GM12878 (cell line): ENCODE data around the gene TRPM3. TPM values are rescaled to one million over a fixed set of nuclear protein-coding genes. Genes with fewer than 3 reads are reported as not detected.

ENCODE experiments used
- ATAC-seq: fragments of 200-7000 bp; cut with Tn5 transposase; 3 replicates; pipeline ENCODE4 v1.9.1; 2020; ENCODE audit warnings: mild to moderate bottlenecking, moderate library complexity
- BruUV-seq: library from RNA; stranded (reverse); fragments of 400-500 nt; replicated peaks from 2 replicates; lab custom pipeline; 2021; lab: Mats Ljungman, UMichigan
- CTCF ChIA-PET: fragments of 300-600 bp; sonication (Branson Sonifier 250); formaldehyde crosslinking; extraction: SDS; loops from one replicate; lab custom pipeline; 2021; ENCODE audit warnings: inconsistent platforms; lab: Yijun Ruan, JAX
- POLR2A ChIA-PET: fragments of 350-600 bp; formaldehyde crosslinking; extraction: SDS; loops from one replicate; lab custom pipeline; 2021; ENCODE audit warnings: inconsistent platforms; lab: Charles Lee
- RAD21 ChIA-PET: fragments of 300-600 bp; sonication (Branson Sonifier 250); formaldehyde crosslinking; loops from one replicate; lab custom pipeline; 2023; ENCODE audit warnings: antibody characterized with exemption; ENCODE audit not compliant: unreplicated experiment; lab: Charles Lee
- SMC1A ChIA-PET: fragments of 300-600 bp; sonication (Branson Sonifier 250); formaldehyde crosslinking; loops from one replicate; lab custom pipeline; 2023; ENCODE audit not compliant: unreplicated experiment, uncharacterized antibody; lab: Charles Lee
- DNase-seq: peaks from one replicate; pipeline ENCODE4 v3.0.0-alpha.2; 2011; ENCODE audit warnings: low read depth, low spot score
- FAIRE-seq: peaks from 3 replicates; lab custom pipeline; 2011; peaks lifted over from hg19 to GRCh38; lab: Jason Lieb, UNC
- H2AFZ ChIP-seq: 2 replicates; pipeline ENCODE4 v1.6.0; 2011; ENCODE audit warnings: low read depth, low read length, control low read depth; ENCODE audit not compliant: control insufficient read depth
- H3K27ac ChIP-seq: 2 replicates; pipeline ENCODE4 v1.5.1; 2011; ENCODE audit warnings: control low read depth; ENCODE audit not compliant: control insufficient read depth, insufficient read depth
- H3K27me3 ChIP-seq, 2 experiments: replicated peaks in 1 of 2; 2 replicates each; pipeline versions ENCODE4 v1.6.0 to v1.6.1; 2011; ENCODE audit warnings: low read length in 1 of 2; ENCODE audit not compliant: control insufficient read depth in 2 of 2, insufficient read depth in 2 of 2
- H3K36me3 ChIP-seq, 2 experiments: 2 replicates each; pipeline ENCODE4 v1.5.1; 2011; ENCODE audit warnings: low read length in 1 of 2; ENCODE audit not compliant: control insufficient read depth in 2 of 2, insufficient read depth in 2 of 2
- H3K4me1 ChIP-seq: 2 replicates; pipeline ENCODE4 v1.6.1; 2011; ENCODE audit warnings: mild to moderate bottlenecking, low read length, moderate library complexity, mixed read lengths; ENCODE audit not compliant: control insufficient read depth, insufficient read depth
- H3K4me2 ChIP-seq: 2 replicates; pipeline ENCODE4 v1.6.0; 2011; ENCODE audit warnings: control low read depth; ENCODE audit not compliant: control insufficient read depth, insufficient read depth
- H3K4me3 ChIP-seq: fragments of 200-600 bp; sonication (generic); 2 replicates; pipeline ENCODE4 v1.5.1; 2016
- H3K79me2 ChIP-seq: 2 replicates; pipeline ENCODE4 v1.6.0; 2011; ENCODE audit warnings: low read length; ENCODE audit not compliant: control insufficient read depth, insufficient read depth
- H3K9ac ChIP-seq: 2 replicates; pipeline ENCODE4 v1.8.0; 2011; ENCODE audit warnings: low read length, control low read depth, mixed read lengths; ENCODE audit not compliant: control insufficient read depth, insufficient read depth
- H3K9me3 ChIP-seq: replicated peaks from 3 replicates; pipeline ENCODE4 v1.5.1; 2011; ENCODE audit warnings: mild to moderate bottlenecking, low read length; ENCODE audit not compliant: control insufficient read depth, insufficient read depth
- H4K20me1 ChIP-seq: 2 replicates; pipeline ENCODE4 v1.6.0; 2011; ENCODE audit not compliant: control insufficient read depth, insufficient read depth
- BRCA1 ChIP-seq: IDR thresholded peaks from 2 replicates; pipeline ENCODE4 v1.6.1; 2011; ENCODE audit warnings: low read depth, low read length, improper control_type of control experiment
- CREB1 ChIP-seq: IDR thresholded peaks from 2 replicates; pipeline ENCODE4 v1.6.1; 2012; ENCODE audit warnings: low read depth, mild to moderate bottlenecking, inconsistent platforms
- EP300 ChIP-seq, 2 experiments: fragments of 150-350 bp in 1 of 2; IDR thresholded peaks; 2 replicates each; pipeline ENCODE4 v1.6.1; 2011 to 2012; ENCODE audit warnings: low read depth in 2 of 2, low read length in 2 of 2, borderline replicate concordance in 1 of 2, improper control_type of control experiment in 1 of 2, inconsistent platforms in 1 of 2; ENCODE audit not compliant: control insufficient read depth in 1 of 2
- NR2C2 ChIP-seq: IDR thresholded peaks from 2 replicates; pipeline ENCODE4 v1.6.1; 2011; ENCODE audit warnings: borderline replicate concordance, low read depth; ENCODE audit not compliant: control insufficient read depth, insufficient read length
- SIX5 ChIP-seq: IDR thresholded peaks from 2 replicates; pipeline ENCODE4 v1.6.1; 2011; ENCODE audit warnings: mild to moderate bottlenecking, low read depth, low read length, moderate library complexity; ENCODE audit not compliant: severe bottlenecking
- SREBF2 ChIP-seq: IDR thresholded peaks from 2 replicates; pipeline ENCODE4 v1.6.1; 2012; ENCODE audit warnings: mild to moderate bottlenecking, low read length
- ZNF274 ChIP-seq: IDR thresholded peaks from one replicate; pipeline ENCODE4 v1.8.0; 2011; ENCODE audit not compliant: insufficient read length, insufficient read depth
- WGBS: methylation state at CpG from one replicate; pipeline ENCODE4 v1.1.6; 2016; ENCODE audit warnings: low lambda C conversion rate; ENCODE audit not compliant: insufficient replicate concordance, insufficient coverage; ENCODE audit errors: missing lambda C conversion rate; 5-methylcytosine and 5-hydroxymethylcytosine counted together
- in situ Hi-C: fragments of 300-500 bp; cut with MboI; formaldehyde crosslinking; loops from 9 replicates; pipeline ENCODE4 v1.14.3; 2018; ENCODE audit warnings: mixed read lengths
- intact Hi-C: fragments of 100-400 bp; cut with micrococcal nuclease; formaldehyde crosslinking; loops from one replicate; pipeline ENCODE4 v1.14.2; 2022; ENCODE audit not compliant: unreplicated experiment
- polyA plus RNA-seq, 11 experiments: library from polyadenylated mRNA; depleted of rRNA in 4 of 11; unstranded in 6 of 11; stranded (reverse) in 5 of 11; fragments of >200 nt; fragmentation: Nextera tagmentation in 4 of 11; fragmentation: Illumina TruSeq in 1 of 11; extraction: Ambion mirVana in 4 of 11; extraction: Trizol in 1 of 11; gene quantifications; 1 replicate in 1 of 11; 2 replicates in 10 of 11; pipeline versions ENCODE4 v1.2.1 to v1.2.3, GENCODE V29; 2011 to 2016; ENCODE audit warnings: inconsistent platforms in 2 of 11, missing spikeins in 2 of 11, low read depth in 1 of 11
- total RNA-seq, 4 experiments: library from RNA; depleted of rRNA in 3 of 4; stranded (reverse); fragments of >200 nt in 3 of 4; fragmentation: Illumina TruSeq in 1 of 4; extraction: Trizol in 1 of 4; gene quantifications; 2 replicates each; pipeline versions ENCODE4 v1.2.1 to v1.2.3, GENCODE V29; 2013 to 2021
- TF ChIP-seq, protein P1 (sequence below): fragments of 450-650 bp; IDR thresholded peaks from 2 replicates; pipeline ENCODE4 v1.6.1; 2017; ENCODE audit warnings: low read depth, mild to moderate bottlenecking, moderate library complexity
- TF ChIP-seq, protein P2 (sequence below): fragments of 450-650 bp; IDR thresholded peaks from 2 replicates; pipeline ENCODE4 v1.6.1; 2016; ENCODE audit warnings: mild to moderate bottlenecking
- TF ChIP-seq, protein P3 (sequence below): fragments of 450-650 bp; IDR thresholded peaks from 2 replicates; pipeline ENCODE4 v1.6.1; 2018; ENCODE audit warnings: borderline replicate concordance, mild to moderate bottlenecking; ENCODE audit not compliant: partially characterized antibody
- TF ChIP-seq, protein P4 (sequence below): fragments of 450-650 bp; IDR thresholded peaks from 2 replicates; pipeline ENCODE4 v1.6.1; 2017; ENCODE audit warnings: mild to moderate bottlenecking, low read depth, inconsistent platforms; ENCODE audit not compliant: poor library complexity, severe bottlenecking
- TF ChIP-seq, protein P5 (sequence below): IDR thresholded peaks from 2 replicates; pipeline ENCODE4 v1.6.1; 2012; ENCODE audit warnings: low read depth, low read length, improper control_type of control experiment
- TF ChIP-seq, protein P6 (sequence below): IDR thresholded peaks from 2 replicates; pipeline ENCODE4 v1.6.1; 2012; ENCODE audit warnings: low read length, inconsistent platforms

TRPM3 gene
- total and polyA plus RNA-seq, 10 of the 15 experiments (the other 5 are each of a cell fraction or from before 2014, with no cell fraction given), result not detected

DNA sequence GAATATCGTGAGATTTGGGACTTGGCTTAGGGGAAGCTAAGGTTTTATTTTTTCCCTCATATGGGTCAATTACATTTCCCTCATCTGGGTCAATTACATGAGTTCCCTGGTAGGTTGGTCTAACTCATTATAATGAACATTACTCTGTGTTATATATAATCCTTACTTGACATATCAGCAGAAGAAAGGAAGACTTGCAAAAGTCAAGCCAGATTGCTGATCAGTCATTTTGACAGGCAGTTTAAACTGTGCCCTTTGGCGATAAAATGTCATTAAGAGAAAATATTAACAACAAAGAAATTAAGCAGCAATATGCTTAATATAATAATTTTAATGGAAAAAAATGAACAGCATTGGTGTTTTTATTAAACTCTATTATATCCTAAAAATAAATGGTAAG, 23.1 kb upstream of the TRPM3 start:
- BruUV-seq, result no TSS peak
- 0% methylated on average over 2 of the region's 2 CpGs for whole genome bisulfite sequencing
- DNase-seq, result no peak

More for the DNA sequence above, 23.1 kb upstream of the TRPM3 start:
- ChIA-PET POLR2A (no interaction called here), SMC1A (no interaction called here), CTCF (interaction anchor here (1.1 kb wide), 1 partner anchor 461 kb away, joined by 3 read pairs; no protein-coding TSS in a partner anchor), RAD21 (no interaction called here)
- Histone ChIP-seq H3K27me3 (no peaks in the 10 kb centered on the region), H3K79me2 (no peaks in the 10 kb centered on the region), H3K4me1 (no peaks in the 10 kb centered on the region), H3K36me3 (no peaks in the 10 kb centered on the region), H4K20me1 (no peaks in the 10 kb centered on the region), H3K4me3 (no peak overlapping the region), H3K27ac (no peak overlapping the region), H3K9ac (no peak overlapping the region), H3K4me2 (no peak overlapping the region), H2AFZ (no peak overlapping the region), H3K9me3 (no peaks in the 10 kb centered on the region)
- in situ Hi-C loops (no loop called here), intact Hi-C loops (no loop called here)
- FAIRE-seq (no peak), ATAC-seq (no peak)
- TF ChIP-seq, protein P1, sequence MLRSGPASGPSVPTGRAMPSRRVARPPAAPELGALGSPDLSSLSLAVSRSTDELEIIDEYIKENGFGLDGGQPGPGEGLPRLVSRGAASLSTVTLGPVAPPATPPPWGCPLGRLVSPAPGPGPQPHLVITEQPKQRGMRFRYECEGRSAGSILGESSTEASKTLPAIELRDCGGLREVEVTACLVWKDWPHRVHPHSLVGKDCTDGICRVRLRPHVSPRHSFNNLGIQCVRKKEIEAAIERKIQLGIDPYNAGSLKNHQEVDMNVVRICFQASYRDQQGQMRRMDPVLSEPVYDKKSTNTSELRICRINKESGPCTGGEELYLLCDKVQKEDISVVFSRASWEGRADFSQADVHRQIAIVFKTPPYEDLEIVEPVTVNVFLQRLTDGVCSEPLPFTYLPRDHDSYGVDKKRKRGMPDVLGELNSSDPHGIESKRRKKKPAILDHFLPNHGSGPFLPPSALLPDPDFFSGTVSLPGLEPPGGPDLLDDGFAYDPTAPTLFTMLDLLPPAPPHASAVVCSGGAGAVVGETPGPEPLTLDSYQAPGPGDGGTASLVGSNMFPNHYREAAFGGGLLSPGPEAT, result no peak
- TF ChIP-seq SIX5, result no peak
- TF ChIP-seq SREBF2, result no peak
- TF ChIP-seq, protein P2, sequence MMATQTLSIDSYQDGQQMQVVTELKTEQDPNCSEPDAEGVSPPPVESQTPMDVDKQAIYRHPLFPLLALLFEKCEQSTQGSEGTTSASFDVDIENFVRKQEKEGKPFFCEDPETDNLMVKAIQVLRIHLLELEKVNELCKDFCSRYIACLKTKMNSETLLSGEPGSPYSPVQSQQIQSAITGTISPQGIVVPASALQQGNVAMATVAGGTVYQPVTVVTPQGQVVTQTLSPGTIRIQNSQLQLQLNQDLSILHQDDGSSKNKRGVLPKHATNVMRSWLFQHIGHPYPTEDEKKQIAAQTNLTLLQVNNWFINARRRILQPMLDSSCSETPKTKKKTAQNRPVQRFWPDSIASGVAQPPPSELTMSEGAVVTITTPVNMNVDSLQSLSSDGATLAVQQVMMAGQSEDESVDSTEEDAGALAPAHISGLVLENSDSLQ, result no peak
- TF ChIP-seq BRCA1, result no peak
- TF ChIP-seq, protein P3, sequence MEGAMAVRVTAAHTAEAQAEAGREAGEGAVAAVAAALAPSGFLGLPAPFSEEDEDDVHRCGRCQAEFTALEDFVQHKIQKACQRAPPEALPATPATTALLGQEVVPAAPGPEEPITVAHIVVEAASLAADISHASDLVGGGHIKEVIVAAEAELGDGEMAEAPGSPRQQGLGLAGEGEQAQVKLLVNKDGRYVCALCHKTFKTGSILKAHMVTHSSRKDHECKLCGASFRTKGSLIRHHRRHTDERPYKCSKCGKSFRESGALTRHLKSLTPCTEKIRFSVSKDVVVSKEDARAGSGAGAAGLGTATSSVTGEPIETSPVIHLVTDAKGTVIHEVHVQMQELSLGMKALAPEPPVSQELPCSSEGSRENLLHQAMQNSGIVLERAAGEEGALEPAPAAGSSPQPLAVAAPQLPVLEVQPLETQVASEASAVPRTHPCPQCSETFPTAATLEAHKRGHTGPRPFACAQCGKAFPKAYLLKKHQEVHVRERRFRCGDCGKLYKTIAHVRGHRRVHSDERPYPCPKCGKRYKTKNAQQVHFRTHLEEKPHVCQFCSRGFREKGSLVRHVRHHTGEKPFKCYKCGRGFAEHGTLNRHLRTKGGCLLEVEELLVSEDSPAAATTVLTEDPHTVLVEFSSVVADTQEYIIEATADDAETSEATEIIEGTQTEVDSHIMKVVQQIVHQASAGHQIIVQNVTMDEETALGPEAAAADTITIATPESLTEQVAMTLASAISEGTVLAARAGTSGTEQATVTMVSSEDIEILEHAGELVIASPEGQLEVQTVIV, result no peak
- TF ChIP-seq CREB1, result no peak
- TF ChIP-seq, protein P4, sequence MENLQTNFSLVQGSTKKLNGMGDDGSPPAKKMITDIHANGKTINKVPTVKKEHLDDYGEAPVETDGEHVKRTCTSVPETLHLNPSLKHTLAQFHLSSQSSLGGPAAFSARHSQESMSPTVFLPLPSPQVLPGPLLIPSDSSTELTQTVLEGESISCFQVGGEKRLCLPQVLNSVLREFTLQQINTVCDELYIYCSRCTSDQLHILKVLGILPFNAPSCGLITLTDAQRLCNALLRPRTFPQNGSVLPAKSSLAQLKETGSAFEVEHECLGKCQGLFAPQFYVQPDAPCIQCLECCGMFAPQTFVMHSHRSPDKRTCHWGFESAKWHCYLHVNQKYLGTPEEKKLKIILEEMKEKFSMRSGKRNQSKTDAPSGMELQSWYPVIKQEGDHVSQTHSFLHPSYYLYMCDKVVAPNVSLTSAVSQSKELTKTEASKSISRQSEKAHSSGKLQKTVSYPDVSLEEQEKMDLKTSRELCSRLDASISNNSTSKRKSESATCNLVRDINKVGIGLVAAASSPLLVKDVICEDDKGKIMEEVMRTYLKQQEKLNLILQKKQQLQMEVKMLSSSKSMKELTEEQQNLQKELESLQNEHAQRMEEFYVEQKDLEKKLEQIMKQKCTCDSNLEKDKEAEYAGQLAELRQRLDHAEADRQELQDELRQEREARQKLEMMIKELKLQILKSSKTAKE, result no peak
- TF ChIP-seq EP300 (IDR thresholded peaks at IDR 0.05; ENCODE audit: borderline replicate concordance in 1 of 2, control insufficient read depth in 1 of 2, low read depth in 2 of 2, low read length in 2 of 2), result no peak
- TF ChIP-seq, protein P5, sequence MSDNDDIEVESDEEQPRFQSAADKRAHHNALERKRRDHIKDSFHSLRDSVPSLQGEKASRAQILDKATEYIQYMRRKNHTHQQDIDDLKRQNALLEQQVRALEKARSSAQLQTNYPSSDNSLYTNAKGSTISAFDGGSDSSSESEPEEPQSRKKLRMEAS, result no peak
- TF ChIP-seq, protein P6, sequence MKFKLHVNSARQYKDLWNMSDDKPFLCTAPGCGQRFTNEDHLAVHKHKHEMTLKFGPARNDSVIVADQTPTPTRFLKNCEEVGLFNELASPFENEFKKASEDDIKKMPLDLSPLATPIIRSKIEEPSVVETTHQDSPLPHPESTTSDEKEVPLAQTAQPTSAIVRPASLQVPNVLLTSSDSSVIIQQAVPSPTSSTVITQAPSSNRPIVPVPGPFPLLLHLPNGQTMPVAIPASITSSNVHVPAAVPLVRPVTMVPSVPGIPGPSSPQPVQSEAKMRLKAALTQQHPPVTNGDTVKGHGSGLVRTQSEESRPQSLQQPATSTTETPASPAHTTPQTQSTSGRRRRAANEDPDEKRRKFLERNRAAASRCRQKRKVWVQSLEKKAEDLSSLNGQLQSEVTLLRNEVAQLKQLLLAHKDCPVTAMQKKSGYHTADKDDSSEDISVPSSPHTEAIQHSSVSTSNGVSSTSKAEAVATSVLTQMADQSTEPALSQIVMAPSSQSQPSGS, result no peak
- no peak for TF ChIP-seq NR2C2
- TF ChIP-seq ZNF274, result no peak
